IPS-15b (cell line): ENCODE measurements around the gene ARF1.

Source experiments
- H3K27me3 ChIP-seq: one replicate; pipeline ENCODE4 v1.6.1; 2013; ENCODE audit warnings: low read length; ENCODE audit not compliant: control insufficient read depth, insufficient read depth
- H3K36me3 ChIP-seq: one replicate; pipeline ENCODE4 v1.6.1; 2013; ENCODE audit warnings: low read length; ENCODE audit not compliant: control insufficient read depth, insufficient read depth
- H3K4me1 ChIP-seq: one replicate; pipeline ENCODE4 v1.6.1; 2013; ENCODE audit warnings: mild to moderate bottlenecking, low read length; ENCODE audit not compliant: control insufficient read depth, insufficient read depth
- H3K4me3 ChIP-seq: one replicate; pipeline ENCODE4 v1.5.1; 2013; ENCODE audit warnings: low read depth, low read length
- H3K9ac ChIP-seq: one replicate; pipeline ENCODE4 v1.6.1; 2013; ENCODE audit warnings: low read depth, mild to moderate bottlenecking, low read length
- H3K9me3 ChIP-seq: one replicate; pipeline ENCODE4 v1.6.1; 2013; ENCODE audit warnings: mild to moderate bottlenecking, low read length; ENCODE audit not compliant: control insufficient read depth, insufficient read depth

Gene ARF1

GRCh38 chr1:228144193-228144992 lies 61.9 kb downstream of the ARF1 start:
- Histone ChIP-seq H3K4me3 (no peak overlapping the region), H3K4me1 (no peaks in the 10 kb centered on the region), H3K9me3 (no peaks in the 10 kb centered on the region), H3K27me3 (no peaks in the 10 kb centered on the region), H3K36me3 (no peaks in the 10 kb centered on the region), H3K9ac (no peak overlapping the region)

GRCh38 chr1:228144993-228145343 lies 62.5 kb downstream of the ARF1 start:
- no peak overlapping the region for H3K4me3 ChIP-seq
- no peaks in the 10 kb centered on the region for H3K4me1 ChIP-seq
- H3K27me3 ChIP-seq = no peaks in the 10 kb centered on the region
- no peak overlapping the region for H3K9ac ChIP-seq
- no peaks in the 10 kb centered on the region for H3K36me3 ChIP-seq
- no peaks in the 10 kb centered on the region for H3K9me3 ChIP-seq

GRCh38 chr1:228145463-228146416 lies 63.2 kb downstream of the ARF1 start:
- Histone ChIP-seq H3K9me3 (no peaks in the 10 kb centered on the region), H3K4me1 (no peaks in the 10 kb centered on the region), H3K9ac (no peak overlapping the region), H3K27me3 (no peaks in the 10 kb centered on the region), H3K4me3 (no peak overlapping the region), H3K36me3 (no peaks in the 10 kb centered on the region)

- no peaks in the 10 kb centered on the region for H3K36me3 ChIP-seq
- no peaks in the 10 kb centered on the region for H3K4me1 ChIP-seq
- no peak overlapping the region for H3K9ac ChIP-seq
Measured at GRCh38 chr1:228146417-228147150, 64.1 kb downstream of the ARF1 start.

GRCh38 chr1:228147151-228147693 lies 64.7 kb downstream of the ARF1 start:
- Histone ChIP-seq H3K9me3 (no peaks in the 10 kb centered on the region), H3K36me3 (no peaks in the 10 kb centered on the region), H3K4me1 (no peaks in the 10 kb centered on the region), H3K4me3 (no peak overlapping the region), H3K9ac (no peak overlapping the region), H3K27me3 (no peaks in the 10 kb centered on the region)

More at GRCh38 chr1:228146417-228147150, 64.1 kb downstream of the ARF1 start:
- H3K27me3 ChIP-seq = no peaks in the 10 kb centered on the region
- no peak overlapping the region for H3K4me3 ChIP-seq
- H3K9me3 ChIP-seq = no peaks in the 10 kb centered on the region

GRCh38 chr1:228147768-228148167 lies 65.3 kb downstream of the ARF1 start:
- Histone ChIP-seq H3K27me3 (no peaks in the 10 kb centered on the region), H3K4me1 (no peaks in the 10 kb centered on the region), H3K36me3 (no peaks in the 10 kb centered on the region), H3K4me3 (no peak overlapping the region), H3K9ac (no peak overlapping the region), H3K9me3 (no peaks in the 10 kb centered on the region)

GRCh38 chr1:228148196-228148861 lies 65.8 kb downstream of the ARF1 start:
- no peaks in the 10 kb centered on the region for H3K36me3 ChIP-seq
- H3K4me3 ChIP-seq = no peak overlapping the region
- no peaks in the 10 kb centered on the region for H3K27me3 ChIP-seq
- H3K9ac ChIP-seq = no peak overlapping the region
- no peaks in the 10 kb centered on the region for H3K9me3 ChIP-seq
- no peaks in the 10 kb centered on the region for H3K4me1 ChIP-seq
